Measurements from ENCODE around the gene ACKR4.

The ACKR4 gene

DNA sequence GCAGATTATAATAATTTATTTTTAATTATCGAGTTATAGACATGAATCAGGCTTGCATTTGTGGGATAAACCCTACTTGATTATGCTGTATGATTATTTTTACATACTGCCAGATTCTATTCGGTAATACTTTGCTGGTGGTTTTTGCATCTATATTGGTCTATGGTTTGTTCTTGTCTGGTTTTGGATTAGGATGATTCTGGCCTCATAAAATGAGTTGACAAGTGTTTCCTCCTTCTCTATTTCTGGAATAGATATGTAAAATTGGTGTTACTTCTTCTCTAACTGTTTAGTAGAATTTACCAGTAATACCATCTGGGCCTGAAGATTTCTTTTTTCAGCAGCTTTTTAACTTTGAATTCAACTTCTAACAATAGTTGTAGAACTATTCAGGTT is 33.0 kb upstream of the ACKR4 start:
- Histone ChIP-seq H3K4me1 (ENCODE audit: control insufficient read depth, insufficient read depth, low read length) (no peaks in the 10 kb centered on the region), H3K9ac (ENCODE audit: low read length) (no peak overlapping the region), H3K36me3 (ENCODE audit: control insufficient read depth, insufficient read depth, low read length) (no peaks in the 10 kb centered on the region), H3K9me3 (ENCODE audit: control insufficient read depth, low read length) (no peaks in the 10 kb centered on the region), H3K27me3 (ENCODE audit: control insufficient read depth, insufficient read depth, low read length) (no peaks in the 10 kb centered on the region), H3K4me3 (ENCODE audit: low read length) (no peak overlapping the region)

DNA sequence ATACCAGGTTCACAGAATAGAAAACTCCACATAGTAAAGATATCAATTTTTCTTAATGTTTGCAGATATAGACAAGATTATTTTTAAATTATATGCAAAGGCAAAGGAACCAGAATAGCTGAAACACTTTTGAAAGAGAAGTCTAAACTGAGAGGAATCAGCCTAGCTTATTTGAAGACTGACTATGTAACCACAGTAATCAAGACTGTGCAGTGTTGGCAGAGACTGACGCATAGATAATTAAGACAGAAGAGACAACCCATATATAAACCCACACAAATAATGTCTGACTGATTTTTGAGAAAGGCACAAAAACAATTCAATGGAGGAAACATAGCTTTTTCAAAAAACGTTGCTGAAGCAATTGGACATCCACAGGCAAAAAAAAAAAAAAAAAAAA is 28.6 kb upstream of the ACKR4 start:
- no peaks in the 10 kb centered on the region for H3K36me3 ChIP-seq (ENCODE audit: control insufficient read depth, insufficient read depth, low read length)
- H3K9me3 ChIP-seq (ENCODE audit: control insufficient read depth, low read length), result no peaks in the 10 kb centered on the region
- no peaks in the 10 kb centered on the region for H3K4me1 ChIP-seq (ENCODE audit: control insufficient read depth, insufficient read depth, low read length)
- no peaks in the 10 kb centered on the region for H3K27me3 ChIP-seq (ENCODE audit: control insufficient read depth, insufficient read depth, low read length)
- no peak overlapping the region for H3K4me3 ChIP-seq (ENCODE audit: low read length)
- H3K9ac ChIP-seq (ENCODE audit: low read length), result no peak overlapping the region

DNA sequence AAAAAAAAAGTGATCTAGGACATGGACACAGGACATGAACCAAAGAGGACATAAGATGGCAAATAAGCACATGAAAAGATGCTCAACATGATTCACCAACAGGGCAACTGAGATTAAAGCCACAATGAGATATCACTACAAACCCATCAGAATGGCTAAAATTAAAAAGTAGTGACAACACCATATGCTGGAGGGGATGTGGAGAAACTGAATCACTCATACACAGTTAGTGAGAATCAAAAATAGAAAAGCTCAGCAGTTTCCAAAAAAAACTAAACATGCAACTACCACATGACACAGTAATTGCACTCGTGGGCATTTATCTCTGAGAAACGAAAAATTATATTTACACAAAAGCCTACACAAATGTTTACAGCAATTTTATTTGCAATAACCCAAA is 27.9 kb upstream of the ACKR4 start:
- no peaks in the 10 kb centered on the region for H3K27me3 ChIP-seq (ENCODE audit: control insufficient read depth, insufficient read depth, low read length)

DNA sequence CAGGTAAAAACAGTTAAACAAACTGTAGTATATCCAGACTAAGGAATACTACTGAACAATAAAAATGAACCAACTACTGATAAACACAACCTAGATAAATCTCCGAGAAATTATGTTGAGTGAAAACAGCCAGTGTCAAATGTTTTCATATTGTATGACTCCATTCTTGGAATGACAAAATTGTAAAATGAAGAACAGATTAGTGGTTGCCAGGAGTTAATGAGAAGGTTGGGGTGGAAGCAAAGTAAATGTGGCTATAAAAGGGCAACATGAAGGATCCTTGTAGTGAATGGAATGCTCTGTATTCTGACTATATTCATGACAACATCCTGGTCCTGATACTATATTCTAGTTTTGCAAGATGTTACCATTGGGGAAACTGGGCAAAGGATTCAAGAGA is 27.5 kb upstream of the ACKR4 start:
- Histone ChIP-seq H3K36me3 (ENCODE audit: control insufficient read depth, insufficient read depth, low read length) (no peaks in the 10 kb centered on the region), H3K9me3 (ENCODE audit: control insufficient read depth, low read length) (no peaks in the 10 kb centered on the region), H3K27me3 (ENCODE audit: control insufficient read depth, insufficient read depth, low read length) (no peaks in the 10 kb centered on the region), H3K4me3 (ENCODE audit: low read length) (no peak overlapping the region), H3K4me1 (ENCODE audit: control insufficient read depth, insufficient read depth, low read length) (no peaks in the 10 kb centered on the region), H3K9ac (ENCODE audit: low read length) (no peak overlapping the region)

More for the DNA sequence above, 27.9 kb upstream of the ACKR4 start:
- Histone ChIP-seq H3K4me1 (ENCODE audit: control insufficient read depth, insufficient read depth, low read length) (no peaks in the 10 kb centered on the region), H3K9ac (ENCODE audit: low read length) (no peak overlapping the region), H3K9me3 (ENCODE audit: control insufficient read depth, low read length) (no peaks in the 10 kb centered on the region), H3K4me3 (ENCODE audit: low read length) (no peak overlapping the region), H3K36me3 (ENCODE audit: control insufficient read depth, insufficient read depth, low read length) (no peaks in the 10 kb centered on the region)

DNA sequence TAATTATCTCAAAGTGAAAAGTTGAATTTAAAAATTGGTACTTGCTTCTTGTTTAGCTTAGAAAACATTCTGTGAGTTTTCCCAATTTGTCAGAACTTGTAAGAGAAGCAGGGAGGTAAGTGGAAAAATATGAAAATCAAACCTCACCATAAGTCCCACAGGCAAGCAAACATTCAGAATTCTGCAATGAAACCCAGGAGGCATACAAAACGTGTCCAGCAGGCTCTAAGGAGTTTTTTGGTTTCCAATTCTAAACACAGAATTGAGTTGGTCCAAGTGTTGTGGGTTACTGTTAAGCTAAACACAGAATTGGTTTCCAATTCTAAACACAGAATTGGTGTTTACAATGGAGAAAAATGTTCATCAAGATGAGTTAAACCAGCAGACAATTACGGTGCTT is 27.1 kb upstream of the ACKR4 start:
- H3K9me3 ChIP-seq (ENCODE audit: control insufficient read depth, low read length), result no peaks in the 10 kb centered on the region
- H3K36me3 ChIP-seq (ENCODE audit: control insufficient read depth, insufficient read depth, low read length), result no peaks in the 10 kb centered on the region
- H3K4me3 ChIP-seq (ENCODE audit: low read length), result no peak overlapping the region
- no peaks in the 10 kb centered on the region for H3K27me3 ChIP-seq (ENCODE audit: control insufficient read depth, insufficient read depth, low read length)
- no peaks in the 10 kb centered on the region for H3K4me1 ChIP-seq (ENCODE audit: control insufficient read depth, insufficient read depth, low read length)
- no peak overlapping the region for H3K9ac ChIP-seq (ENCODE audit: low read length)

DNA sequence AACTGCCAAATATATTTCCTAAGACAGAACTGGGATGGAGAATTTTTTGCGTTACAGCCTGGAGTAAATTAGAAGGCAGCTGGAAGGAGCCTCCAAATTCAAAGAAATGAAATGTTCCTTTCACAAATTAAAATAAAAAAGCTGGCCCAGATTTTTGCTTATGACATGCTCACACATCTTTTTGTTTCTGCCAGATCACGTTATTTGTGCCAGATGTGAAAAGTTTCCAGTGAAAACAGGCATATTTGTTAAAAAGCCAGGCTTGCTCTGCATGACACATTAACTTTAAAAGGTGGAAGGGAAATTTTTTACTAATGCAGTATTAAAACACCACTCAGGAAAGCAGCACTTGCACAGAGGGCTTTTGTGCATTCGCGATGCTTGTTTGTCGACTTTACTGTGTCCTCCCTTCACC is 23.3 kb upstream of the ACKR4 start:
- no peaks in the 10 kb centered on the region for H3K36me3 ChIP-seq (ENCODE audit: control insufficient read depth, insufficient read depth, low read length)
- H3K27me3 ChIP-seq (ENCODE audit: control insufficient read depth, insufficient read depth, low read length), result no peaks in the 10 kb centered on the region
- no peaks in the 10 kb centered on the region for H3K9me3 ChIP-seq (ENCODE audit: control insufficient read depth, low read length)
- no peak overlapping the region for H3K9ac ChIP-seq (ENCODE audit: low read length)
- H3K4me3 ChIP-seq (ENCODE audit: low read length), result no peak overlapping the region
- H3K4me1 ChIP-seq (ENCODE audit: control insufficient read depth, insufficient read depth, low read length), result no peaks in the 10 kb centered on the region

DNA sequence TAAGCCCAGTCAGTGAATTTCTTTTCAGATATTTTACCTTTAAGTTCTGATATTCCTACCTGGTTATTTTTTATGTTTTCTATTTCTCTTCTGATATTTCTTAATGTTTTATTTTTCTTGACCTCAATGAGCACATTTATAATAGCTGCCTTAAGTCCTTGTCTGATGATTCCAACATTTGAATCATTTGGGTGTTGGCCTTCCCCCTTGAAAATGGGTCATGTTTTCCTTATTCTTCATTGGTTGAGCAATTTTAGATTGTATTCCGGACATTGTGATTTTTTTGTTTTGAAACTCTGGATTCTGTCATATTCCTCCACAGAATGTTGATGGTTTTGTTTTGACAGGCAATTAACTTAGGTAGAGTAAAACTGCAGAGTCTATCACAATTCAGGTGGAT is 9.7 kb upstream of the ACKR4 start:
- Histone ChIP-seq H3K9ac (ENCODE audit: low read length) (no peak overlapping the region), H3K9me3 (ENCODE audit: control insufficient read depth, low read length) (no peaks in the 10 kb centered on the region), H3K4me1 (ENCODE audit: control insufficient read depth, insufficient read depth, low read length) (no peaks in the 10 kb centered on the region), H3K27me3 (ENCODE audit: control insufficient read depth, insufficient read depth, low read length) (no peaks in the 10 kb centered on the region), H3K36me3 (ENCODE audit: control insufficient read depth, insufficient read depth, low read length) (no peaks in the 10 kb centered on the region), H3K4me3 (ENCODE audit: low read length) (no peak overlapping the region)

DNA sequence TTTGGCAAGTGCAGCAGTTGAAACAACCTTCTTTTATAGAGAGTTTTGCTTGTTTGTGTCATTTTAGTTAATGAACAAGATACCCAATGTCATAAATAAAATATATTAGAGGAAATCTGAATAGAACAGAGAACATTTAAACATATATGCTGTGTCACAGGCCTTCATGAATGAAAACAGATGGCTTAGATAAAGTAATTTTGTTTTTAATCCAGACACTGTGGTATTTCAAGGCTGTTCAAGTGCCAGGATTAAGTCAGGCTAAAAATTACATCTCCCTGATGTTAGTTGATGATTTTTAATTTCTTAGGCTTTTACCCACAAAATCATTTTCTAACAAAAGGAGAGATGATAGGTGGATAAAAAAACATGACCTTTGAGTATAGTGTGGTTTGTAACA is 4.9 kb upstream of the ACKR4 start:
- no peaks in the 10 kb centered on the region for H3K9me3 ChIP-seq (ENCODE audit: control insufficient read depth, low read length)
- peaks cover 4% of the 10 kb centered on the region for H3K4me1 ChIP-seq (ENCODE audit: control insufficient read depth, insufficient read depth, low read length)
- H3K36me3 ChIP-seq (ENCODE audit: control insufficient read depth, insufficient read depth, low read length), result no peaks in the 10 kb centered on the region
- H3K27me3 ChIP-seq (ENCODE audit: control insufficient read depth, insufficient read depth, low read length), result no peaks in the 10 kb centered on the region
- no peak overlapping the region for H3K4me3 ChIP-seq (ENCODE audit: low read length)
- H3K9ac ChIP-seq (ENCODE audit: low read length), result no peak overlapping the region

DNA sequence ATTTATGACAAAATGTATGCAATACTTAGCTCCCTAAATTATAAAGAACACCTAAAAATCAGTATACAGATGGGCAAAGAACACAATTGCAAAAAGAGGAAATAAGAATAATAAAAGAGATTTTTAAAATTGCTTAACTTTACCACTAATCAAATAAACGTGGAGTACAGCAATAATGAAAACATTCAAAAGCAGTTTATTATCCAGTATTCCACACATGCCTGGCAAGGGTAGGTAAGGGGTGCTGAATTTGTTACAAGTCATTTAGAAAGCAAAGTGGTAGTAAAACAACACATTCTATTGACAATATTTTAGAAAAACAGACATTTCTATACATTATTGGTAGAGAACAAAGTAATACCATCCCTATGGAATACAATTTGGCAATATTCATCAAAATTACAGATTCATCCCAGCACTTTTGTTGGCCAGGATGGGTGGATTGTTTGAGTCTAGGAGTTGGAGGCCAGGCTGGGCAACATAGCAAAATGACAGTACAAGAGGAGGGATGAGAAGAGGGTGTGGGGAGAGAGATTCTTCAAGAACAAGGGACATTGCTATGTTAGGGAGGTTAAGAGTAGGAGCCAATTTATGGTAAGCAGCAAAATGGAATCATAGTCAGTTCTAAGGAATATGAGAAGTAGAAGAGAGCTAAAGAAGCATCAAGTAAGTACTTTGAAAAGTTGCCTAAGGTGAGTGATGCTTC is 3.7 kb upstream of the ACKR4 start:
- Histone ChIP-seq H3K4me3 (ENCODE audit: low read length) (no peak overlapping the region), H3K9me3 (ENCODE audit: control insufficient read depth, low read length) (no peaks in the 10 kb centered on the region), H3K36me3 (ENCODE audit: control insufficient read depth, insufficient read depth, low read length) (no peaks in the 10 kb centered on the region), H3K4me1 (ENCODE audit: control insufficient read depth, insufficient read depth, low read length) (peaks cover 4% of the 10 kb centered on the region), H3K9ac (ENCODE audit: low read length) (no peak overlapping the region), H3K27me3 (ENCODE audit: control insufficient read depth, insufficient read depth, low read length) (no peaks in the 10 kb centered on the region)

DNA sequence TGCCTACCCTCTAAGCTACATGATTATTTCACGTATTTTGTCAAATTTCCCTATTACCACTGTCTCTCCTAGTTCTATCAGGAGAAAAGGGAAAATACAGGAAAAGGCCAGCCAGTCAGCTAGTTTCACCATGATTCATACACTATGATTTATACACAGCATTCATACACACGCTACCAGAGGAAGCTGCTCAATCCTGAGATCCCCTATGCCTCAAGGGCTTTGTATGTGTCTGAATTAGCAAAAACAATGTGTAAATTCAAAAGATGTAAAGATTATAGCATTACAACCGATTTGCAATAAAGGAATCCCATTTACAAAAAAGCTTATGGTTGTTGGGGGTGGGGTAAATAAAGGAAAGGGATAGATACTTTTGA is 3.1 kb upstream of the ACKR4 start:
- no peak overlapping the region for H3K9ac ChIP-seq (ENCODE audit: low read length)
- H3K4me1 ChIP-seq (ENCODE audit: control insufficient read depth, insufficient read depth, low read length), result peaks cover 4% of the 10 kb centered on the region
- no peaks in the 10 kb centered on the region for H3K9me3 ChIP-seq (ENCODE audit: control insufficient read depth, low read length)
- H3K36me3 ChIP-seq (ENCODE audit: control insufficient read depth, insufficient read depth, low read length), result no peaks in the 10 kb centered on the region
- no peak overlapping the region for H3K4me3 ChIP-seq (ENCODE audit: low read length)
- no peaks in the 10 kb centered on the region for H3K27me3 ChIP-seq (ENCODE audit: control insufficient read depth, insufficient read depth, low read length)

DNA sequence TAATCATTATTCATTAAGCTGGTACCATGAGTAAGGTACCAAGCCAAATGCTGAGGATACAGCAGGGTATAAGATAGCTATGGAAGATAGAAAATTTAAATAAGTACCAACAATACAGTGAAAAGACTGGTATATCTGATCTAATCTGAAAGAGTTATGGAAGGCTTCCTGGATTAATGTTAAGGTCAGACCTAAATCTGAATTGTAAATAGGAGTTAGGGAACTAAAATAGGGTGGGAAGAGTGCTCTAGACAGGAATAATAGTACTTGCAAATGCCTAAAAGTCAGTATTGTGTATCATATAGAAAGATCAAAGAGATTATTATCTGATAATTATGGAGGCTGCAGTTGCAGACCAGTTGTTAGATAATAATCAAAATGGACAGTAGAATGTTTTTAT is 2.6 kb upstream of the ACKR4 start:
- H3K27me3 ChIP-seq (ENCODE audit: control insufficient read depth, insufficient read depth, low read length), result no peaks in the 10 kb centered on the region
- no peaks in the 10 kb centered on the region for H3K9me3 ChIP-seq (ENCODE audit: control insufficient read depth, low read length)
- peaks cover 4% of the 10 kb centered on the region for H3K4me1 ChIP-seq (ENCODE audit: control insufficient read depth, insufficient read depth, low read length)
- no peak overlapping the region for H3K4me3 ChIP-seq (ENCODE audit: low read length)
- no peaks in the 10 kb centered on the region for H3K36me3 ChIP-seq (ENCODE audit: control insufficient read depth, insufficient read depth, low read length)
- H3K9ac ChIP-seq (ENCODE audit: low read length), result no peak overlapping the region

DNA sequence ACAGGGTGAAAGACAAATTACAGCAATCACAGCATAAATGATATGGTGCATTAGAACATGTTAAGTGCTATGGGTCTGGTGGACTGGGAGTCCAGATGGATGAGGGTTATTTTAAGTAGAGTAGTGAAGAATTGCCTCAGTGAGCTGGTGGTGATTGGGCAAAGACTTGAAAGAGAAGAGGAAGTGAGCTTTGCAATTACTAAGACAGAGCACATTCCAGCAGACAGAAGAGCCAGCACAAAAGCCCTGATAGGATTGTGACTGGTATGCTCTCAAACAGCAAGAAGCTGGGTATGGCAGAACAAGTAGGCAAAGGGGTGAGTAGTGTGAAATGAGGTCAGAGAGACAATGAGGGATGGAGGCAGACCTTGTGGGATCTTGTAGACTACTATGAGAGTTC is 2.1 kb upstream of the ACKR4 start:
- no peaks in the 10 kb centered on the region for H3K9me3 ChIP-seq (ENCODE audit: control insufficient read depth, low read length)
- H3K27me3 ChIP-seq (ENCODE audit: control insufficient read depth, insufficient read depth, low read length), result no peaks in the 10 kb centered on the region
- H3K9ac ChIP-seq (ENCODE audit: low read length), result no peak overlapping the region
- H3K36me3 ChIP-seq (ENCODE audit: control insufficient read depth, insufficient read depth, low read length), result no peaks in the 10 kb centered on the region
- peaks cover 4% of the 10 kb centered on the region for H3K4me1 ChIP-seq (ENCODE audit: control insufficient read depth, insufficient read depth, low read length)
- no peak overlapping the region for H3K4me3 ChIP-seq (ENCODE audit: low read length)

DNA sequence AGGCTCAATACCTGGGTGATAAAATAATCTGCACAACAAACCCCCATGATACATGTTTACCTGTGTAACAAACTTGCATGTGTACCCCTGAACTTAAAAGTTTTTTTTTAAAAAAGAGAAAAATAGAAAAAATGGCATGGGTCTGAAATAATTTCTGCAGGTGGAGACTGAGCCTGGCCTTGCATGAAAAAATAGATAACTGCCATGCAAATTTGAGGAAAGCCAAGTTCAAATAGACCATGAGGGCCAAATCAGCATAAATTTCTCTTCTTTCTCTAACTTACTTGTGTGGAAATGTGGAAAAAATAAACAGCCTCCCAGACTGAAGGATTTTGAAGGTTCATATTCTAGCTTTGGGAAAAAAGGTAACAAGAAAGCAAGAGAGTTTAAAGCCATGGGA is 744 bp upstream of the ACKR4 start:
- H3K4me3 ChIP-seq (ENCODE audit: low read length), result no peak overlapping the region
- no peak overlapping the region for H3K9ac ChIP-seq (ENCODE audit: low read length)
- no peaks in the 10 kb centered on the region for H3K27me3 ChIP-seq (ENCODE audit: control insufficient read depth, insufficient read depth, low read length)
- peaks cover 4% of the 10 kb centered on the region for H3K4me1 ChIP-seq (ENCODE audit: control insufficient read depth, insufficient read depth, low read length)
- no peaks in the 10 kb centered on the region for H3K9me3 ChIP-seq (ENCODE audit: control insufficient read depth, low read length)
- H3K36me3 ChIP-seq (ENCODE audit: control insufficient read depth, insufficient read depth, low read length), result no peaks in the 10 kb centered on the region

Data from mucosa of stomach (tissue), 1 donor.